Amygdala (tissue), 56 donors: Measurements from ENCODE around the gene TMA7.
"Not testable (repeated sequence)": the region's sequence is repeated elsewhere in the genome, so short reads cannot be mapped to it uniquely, and the experiment has no call there.

ENCODE experiments used
- DNase-seq, 56 donors: peaks; one replicate each; lab custom pipeline; 2025; lab: John Stamatoyannopoulos, UW

The TMA7 gene

GRCh38 chr3:48439820-48440589, at the start of gene TMA7, which contains the start of gene CCDC51:
TMA7 (plus strand) TSS chr3:48440257; CDS start chr3:48440297, 40 bp downstream.
CCDC51 (minus strand) TSS chr3:48440119; CDS start chr3:48435128, 4,991 bp downstream.
- DNase-seq = peak; percentile 87 to 99 (median 97)

DNA sequence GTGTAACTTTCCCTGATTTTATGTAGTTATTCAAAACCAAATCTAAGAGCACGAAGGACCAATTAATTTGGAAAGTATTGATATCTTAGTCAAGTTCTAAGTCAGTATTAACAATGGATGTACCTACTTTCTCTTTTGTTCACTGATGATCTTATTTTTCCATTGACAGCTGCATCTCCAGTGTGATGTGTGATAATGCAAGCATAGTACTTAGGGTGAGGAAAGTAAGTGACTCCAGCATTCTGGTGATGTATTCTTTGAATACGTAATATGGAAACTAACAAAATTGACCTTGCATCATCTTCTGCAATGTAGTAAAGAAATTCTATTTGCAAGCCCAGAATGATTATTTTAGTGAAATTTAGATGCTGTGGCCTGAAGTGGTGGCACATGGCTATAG, 45.7 kb upstream of the TMA7 start:
- DNase-seq = no peak

GRCh38 chr3:48395714-48396113, 44.3 kb upstream of the TMA7 start:
- DNase-seq = no peak

DNA sequence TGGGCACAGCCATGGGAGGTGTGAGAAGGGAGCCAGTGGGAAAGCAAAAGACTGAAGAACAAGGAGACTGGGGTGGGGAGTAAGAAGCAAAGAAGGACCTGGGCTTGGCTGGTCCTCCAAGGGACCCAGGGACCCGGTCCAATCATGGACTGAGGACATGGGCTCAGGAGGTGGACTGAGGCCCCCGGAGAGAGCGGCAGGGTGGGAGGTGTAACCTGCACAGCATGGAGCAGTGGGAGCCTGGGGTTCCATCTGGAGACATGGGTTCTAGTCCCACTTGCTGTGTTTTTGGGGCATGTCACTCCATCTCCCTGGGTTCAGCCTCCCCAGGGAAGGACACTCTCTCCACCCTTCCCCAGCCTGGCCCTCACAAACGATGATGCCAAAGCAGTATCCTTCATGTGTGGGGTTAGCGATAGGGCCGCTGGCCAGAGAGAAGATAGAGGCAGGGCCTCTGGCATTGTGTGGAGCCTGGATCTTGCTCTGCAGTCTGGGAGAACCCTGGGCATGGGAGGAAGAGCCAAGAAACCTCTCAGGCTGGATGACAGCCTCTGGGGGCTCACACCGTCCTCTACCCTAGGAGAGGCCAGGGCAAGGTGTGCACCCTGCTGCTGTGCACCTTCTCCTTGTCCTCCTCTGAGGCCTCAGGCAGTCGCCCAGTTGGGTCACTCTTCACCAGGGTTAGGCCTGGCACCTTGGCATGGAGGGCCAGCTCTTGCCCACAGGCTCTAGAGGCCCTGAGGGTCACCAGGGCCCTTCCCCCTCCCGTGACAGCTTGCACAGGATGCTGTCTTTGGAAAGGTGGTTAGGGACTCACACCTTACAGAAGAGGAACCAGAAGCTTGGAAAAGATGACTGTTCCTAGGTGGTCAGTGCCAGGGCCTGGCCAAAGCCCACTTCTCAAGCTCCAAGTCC, 42.0 kb upstream of the TMA7 start:
- DNase-seq = no peak

GRCh38 chr3:48398701-48399386, 41.2 kb upstream of the TMA7 start:
- DNase-seq = no peak

DNA sequence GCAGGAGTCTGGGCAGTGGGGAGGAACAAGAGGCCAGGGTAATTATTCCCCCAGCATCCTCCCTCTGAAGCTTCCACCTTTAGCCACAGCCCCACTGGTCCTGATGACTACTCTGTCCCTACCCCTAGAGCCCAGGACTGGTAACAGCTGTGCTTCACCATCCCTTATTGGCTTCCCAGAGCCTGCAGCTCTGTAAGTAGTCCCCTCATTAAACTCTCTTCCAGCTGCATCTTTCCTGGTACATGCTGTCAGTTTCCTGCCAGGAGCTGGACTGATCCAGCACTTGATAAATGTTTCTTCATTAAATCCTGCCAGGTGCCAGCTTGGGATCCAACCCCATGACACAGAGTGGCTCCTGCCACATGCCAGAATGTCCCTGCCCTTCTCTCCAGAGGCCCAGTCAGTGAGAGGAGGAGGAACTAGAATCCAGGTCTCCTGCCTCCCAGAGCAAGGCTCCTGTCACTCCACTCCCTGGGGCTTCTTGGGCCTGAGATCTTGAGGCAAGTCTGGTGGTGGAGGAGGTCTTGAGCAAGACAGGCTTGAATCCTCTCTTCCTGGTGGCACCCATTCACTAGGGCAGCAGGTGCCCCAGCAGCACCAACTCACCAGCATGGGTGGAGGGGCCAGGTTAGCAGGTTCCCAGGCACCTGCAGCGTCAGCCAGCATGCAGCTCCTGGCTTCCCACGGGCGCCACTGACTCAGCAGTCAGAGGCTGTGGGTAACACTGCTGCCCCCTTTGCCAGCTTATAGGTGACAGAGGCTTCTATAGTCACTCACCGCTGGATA, 40.5 kb upstream of the TMA7 start:
- DNase-seq = no peak

- DNase-seq = peak in 20 of 56 donors; percentile 7 to 69 (median 26)
These were observed 39.1 kb upstream of the TMA7 start for GRCh38 chr3:48400824-48401433.

DNA sequence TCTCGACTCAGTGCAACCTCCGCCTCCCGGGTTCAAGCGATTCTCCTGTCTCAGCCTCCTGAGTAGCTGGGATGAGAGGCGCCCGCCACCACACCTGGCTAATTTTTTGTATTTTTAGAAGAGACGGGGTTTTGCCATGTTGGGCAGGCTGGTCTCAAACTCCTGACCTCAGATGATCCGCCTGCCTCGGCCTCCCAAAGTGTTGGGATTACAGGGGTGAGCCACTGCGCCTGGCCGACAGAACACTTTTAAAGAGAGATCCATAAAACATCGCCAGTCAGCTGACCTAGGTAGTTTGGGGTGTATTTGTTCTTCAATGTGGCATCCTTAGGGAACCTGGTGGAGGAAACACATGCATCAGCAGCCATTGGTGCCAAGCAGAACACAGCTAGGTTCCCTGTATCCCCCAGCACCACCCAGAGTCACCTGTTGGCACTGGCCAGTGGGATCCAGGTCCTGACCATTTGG, 38.6 kb upstream of the TMA7 start:
- DNase-seq = not testable (repeated sequence)

- peak in 8 of 56 donors; percentile 5 to 35 (median 14) for DNase-seq
These were observed 37.8 kb upstream of the TMA7 start for GRCh38 chr3:48402281-48402732.

- DNase-seq = no peak
These were observed 37.1 kb upstream of the TMA7 start for GRCh38 chr3:48402907-48403306.

GRCh38 chr3:48403533-48404439, 36.3 kb upstream of the TMA7 start:
- no peak for DNase-seq

- DNase-seq = peak in 4 of 56 donors; percentile 6 to 45 (median 29)
These were observed 35.4 kb upstream of the TMA7 start for GRCh38 chr3:48404440-48405342.

GRCh38 chr3:48405343-48405881, 34.6 kb upstream of the TMA7 start:
- DNase-seq = no peak

DNA sequence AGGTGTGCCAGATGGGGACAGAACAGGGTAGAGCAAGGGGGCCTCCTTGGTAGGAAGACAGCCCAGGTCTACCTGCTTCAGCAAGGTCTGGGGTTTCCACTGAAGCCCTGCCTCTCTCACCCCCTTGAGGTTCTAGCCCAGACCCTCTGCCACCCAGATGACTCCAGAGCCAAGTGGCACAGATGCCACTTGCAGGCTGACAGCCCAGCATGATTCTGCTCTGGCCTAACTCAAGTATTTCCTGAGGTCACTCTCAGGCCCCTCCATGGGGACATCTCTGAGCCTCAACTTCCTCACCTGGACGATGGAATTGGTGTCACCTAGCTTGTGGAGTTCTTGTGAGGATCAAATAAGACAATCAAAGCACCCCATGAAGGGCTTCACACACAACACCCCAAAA, 34.1 kb upstream of the TMA7 start:
- DNase-seq = no peak

- DNase-seq = no peak
These were observed 33.3 kb upstream of the TMA7 start for GRCh38 chr3:48406443-48407431.
